Measurements from ENCODE around the gene MIS12.

MIS12 gene

DNA sequence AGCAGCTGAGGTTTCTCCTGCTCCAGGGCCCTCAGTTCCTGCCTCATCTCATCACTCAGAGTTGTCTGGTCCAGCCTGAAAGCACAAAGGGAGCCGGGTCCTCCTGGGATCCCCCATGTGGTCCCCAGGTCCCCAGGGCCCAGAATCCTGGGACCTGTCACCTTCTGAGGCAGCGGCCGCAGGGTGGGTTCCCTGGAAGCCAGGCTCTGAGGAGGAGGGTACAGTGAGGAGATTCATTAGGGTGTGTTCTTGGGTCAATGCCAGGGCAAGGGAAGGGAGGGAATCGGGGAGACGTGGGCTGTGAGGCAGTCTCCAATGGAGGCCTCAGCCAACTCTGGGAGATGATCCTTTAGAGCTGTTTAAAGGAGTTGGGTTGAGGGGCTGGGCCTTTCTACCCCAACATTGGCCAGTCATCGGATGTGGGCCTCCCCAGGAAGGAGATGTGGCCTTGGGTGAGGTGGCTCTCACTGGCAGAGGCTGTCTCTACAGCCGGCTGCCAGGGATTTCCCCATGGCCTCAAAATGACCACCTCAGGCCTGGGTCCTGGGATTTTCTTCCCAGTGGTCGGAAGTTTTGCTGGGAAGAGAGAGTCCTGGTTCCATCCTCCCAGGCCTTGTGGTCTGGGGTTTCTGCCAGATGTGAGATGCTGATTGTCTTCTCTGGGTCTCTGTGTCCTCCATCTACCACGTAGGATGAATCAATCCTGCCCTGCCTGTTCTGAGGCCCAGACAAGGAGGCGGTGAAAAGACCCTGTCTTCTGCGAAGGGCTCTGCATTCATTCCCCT, 50.7 kb downstream of the MIS12 start:
- no peak for DNase-seq

DNA sequence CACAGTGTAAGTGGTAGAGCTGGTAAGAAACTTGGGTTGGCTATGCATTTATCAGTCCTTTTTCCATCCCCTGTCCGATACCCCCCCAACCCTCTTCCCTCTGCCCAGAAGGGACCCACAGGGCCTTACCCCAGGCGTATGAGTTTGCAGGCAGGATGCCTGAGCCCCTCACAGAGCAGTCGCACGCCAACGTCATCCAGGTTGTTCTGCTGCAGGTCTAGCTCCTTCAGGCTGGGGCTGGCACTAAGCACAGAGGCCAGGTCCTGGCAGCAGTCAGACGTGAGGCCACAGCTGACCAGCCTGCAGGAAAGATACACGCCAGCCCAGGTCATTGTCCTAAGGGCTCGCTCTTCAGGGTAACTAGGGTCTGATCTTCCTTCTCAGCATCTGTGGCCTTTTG, 52.9 kb downstream of the MIS12 start:
- no peak for DNase-seq

DNA sequence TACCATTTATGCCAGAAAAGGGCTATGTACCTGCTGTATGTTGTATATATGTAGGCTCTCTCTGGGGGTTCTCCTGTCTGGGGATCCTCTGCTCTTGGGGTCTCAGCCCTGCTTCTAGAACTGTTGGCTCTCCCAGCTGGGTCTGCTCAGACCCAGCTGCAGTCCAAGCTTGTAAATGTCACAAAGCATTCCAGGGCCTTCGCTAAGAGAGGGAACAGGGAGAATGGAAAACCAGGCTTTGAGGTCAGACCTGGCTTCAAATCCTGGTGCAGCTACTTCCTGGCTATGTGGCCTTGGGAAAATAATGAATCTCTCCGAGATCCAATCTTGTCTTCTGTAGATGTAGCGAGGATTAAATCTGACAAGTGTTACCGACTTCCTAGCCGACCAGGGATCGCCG, 54.0 kb downstream of the MIS12 start:
- DNase-seq, result no peak
